ENCODE results near the gene UBE2J1.
A peak's percentile ranks its signal among the peaks of the same experiment; 100 is the strongest.
"Not testable (repeated sequence)": the region's sequence is repeated elsewhere in the genome, so short reads cannot be mapped to it uniquely, and the experiment has no call there.

UBE2J1 gene

GRCh38 chr6:89315249-89315885, 37.2 kb downstream of the UBE2J1 start, which contains the start of gene GABRR2:
GABRR2 (minus strand) TSS chr6:89315299; CDS start chr6:89315165, 134 bp downstream.
- DNase-seq, result no peak

- no peak for DNase-seq
These were observed 37.8 kb downstream of the UBE2J1 start for GRCh38 chr6:89314692-89315091.

GRCh38 chr6:89313006-89313405, 39.5 kb downstream of the UBE2J1 start:
- no peak for DNase-seq

- DNase-seq, result peak in 1 of 2 experiments; percentile 12
These were observed 40.5 kb downstream of the UBE2J1 start for GRCh38 chr6:89311853-89312531.

GRCh38 chr6:89311530-89311852, 41.0 kb downstream of the UBE2J1 start:
- DNase-seq, result no peak

- DNase-seq, result no peak
These were observed 41.6 kb downstream of the UBE2J1 start for GRCh38 chr6:89310929-89311328.

- DNase-seq, result no peak
These were observed 43.8 kb downstream of the UBE2J1 start for GRCh38 chr6:89308525-89309395.

- DNase-seq, result not testable (repeated sequence)
These were observed 48.0 kb downstream of the UBE2J1 start for GRCh38 chr6:89304517-89304916.

GRCh38 chr6:89302936-89303335, 49.6 kb downstream of the UBE2J1 start:
- no peak for DNase-seq

GRCh38 chr6:89302195-89302770, 50.2 kb downstream of the UBE2J1 start:
- DNase-seq, result no peak

GRCh38 chr6:89301586-89302194, 50.8 kb downstream of the UBE2J1 start:
- DNase-seq, result no peak

GRCh38 chr6:89299466-89299850, 53.1 kb downstream of the UBE2J1 start:
- DNase-seq, result no peak

GRCh38 chr6:89298680-89299465, 53.6 kb downstream of the UBE2J1 start:
- DNase-seq, result no peak

GRCh38 chr6:89297695-89298351, 54.7 kb downstream of the UBE2J1 start:
- no peak for DNase-seq

- DNase-seq, result no peak
These were observed 56.5 kb downstream of the UBE2J1 start for GRCh38 chr6:89295981-89296380.

GRCh38 chr6:89295116-89295515, 57.4 kb downstream of the UBE2J1 start:
- not testable (repeated sequence) for DNase-seq

GRCh38 chr6:89291256-89291819, 61.2 kb downstream of the UBE2J1 start:
- DNase-seq, result no peak

GRCh38 chr6:89290401-89291155, 61.9 kb downstream of the UBE2J1 start:
- no peak for DNase-seq

- DNase-seq, result no peak
These were observed 62.8 kb downstream of the UBE2J1 start for GRCh38 chr6:89289710-89290109.

- no peak for DNase-seq
These were observed 65.0 kb downstream of the UBE2J1 start for GRCh38 chr6:89287351-89288028.

Measured in NCI-H526 (cell line).